ENCODE data around the gene KCNQ1.

Gene KCNQ1

GRCh38 chr11:2423157-2424025 lies 21.4 kb upstream of the KCNQ1 start:
- Histone ChIP-seq H2AK5ac (ENCODE audit: low read length, severe bottlenecking) (no peak overlapping the region), H2BK120ac (ENCODE audit: low read depth, low read length) (no peak overlapping the region), H3K4me1 (ENCODE audit: control insufficient read depth, insufficient read depth, low read depth, low read length) (peaks cover 9% of the 10 kb centered on the region), H3K4me3 (ENCODE audit: insufficient read depth in 1 of 2, low read depth in 1 of 2, low read length in 2 of 2) (no peak overlapping the region), H2BK5ac (ENCODE audit: low read depth, low read length, poor library complexity, severe bottlenecking) (no peak overlapping the region), H2BK12ac (ENCODE audit: low read length in 2 of 2) (no peak overlapping the region), H3K9me3 (ENCODE audit: control insufficient read depth, low read length) (no peaks in the 10 kb centered on the region), H3K27me3 (ENCODE audit: control insufficient read depth in 1 of 2, insufficient read depth in 1 of 2, low read length in 2 of 2) (peaks cover 8 to 48% of the 10 kb centered on the region in 2 experiments), H3K4ac (ENCODE audit: low read depth in 1 of 2, low read length in 2 of 2) (no peak overlapping the region), H2BK15ac (ENCODE audit: low read depth, poor library complexity, severe bottlenecking) (no peak overlapping the region), H3K14ac (ENCODE audit: low read length in 2 of 2) (no peak overlapping the region), H3K9ac (ENCODE audit: low read length) (no peak overlapping the region), H3K4me2 (ENCODE audit: low read length, poor library complexity, severe bottlenecking) (no peak overlapping the region), H3K79me1 (replicated peaks; ENCODE audit: low read length, poor library complexity, severe bottlenecking) (no peaks in the 10 kb centered on the region), H4K91ac (ENCODE audit: low read length) (no peak overlapping the region), H3K23ac (ENCODE audit: low read length in 2 of 2) (no peak overlapping the region), H4K8ac (ENCODE audit: low read length) (no peak overlapping the region), H3K36me3 (ENCODE audit: control insufficient read depth in 1 of 2, insufficient read depth in 2 of 2, low read depth in 1 of 2, low read length in 2 of 2) (no peaks in the 10 kb centered on the region), H3K27ac (ENCODE audit: low read length, poor library complexity, severe bottlenecking) (no peak overlapping the region), H3K18ac (ENCODE audit: low read depth in 1 of 2, low read length in 2 of 2) (no peak overlapping the region), H2AFZ (ENCODE audit: low read depth, low read length) (no peak overlapping the region)
- no peak for DNase-seq
- 85% methylated on average over 26 of the region's 26 CpGs for WGBS

- H4K8ac ChIP-seq (ENCODE audit: low read length): no peak overlapping the region
- no peak overlapping the region for H2BK15ac ChIP-seq (ENCODE audit: low read depth, poor library complexity, severe bottlenecking)
- no peak overlapping the region for H3K18ac ChIP-seq (ENCODE audit: low read depth in 1 of 2, low read length in 2 of 2)
- no peak overlapping the region for H2BK5ac ChIP-seq (ENCODE audit: low read depth, low read length, poor library complexity, severe bottlenecking)
- peaks cover 8 to 48% of the 10 kb centered on the region in 2 experiments for H3K27me3 ChIP-seq (ENCODE audit: control insufficient read depth in 1 of 2, insufficient read depth in 1 of 2, low read length in 2 of 2)
- H3K4me1 ChIP-seq (ENCODE audit: control insufficient read depth, insufficient read depth, low read depth, low read length): peaks cover 7% of the 10 kb centered on the region
- H3K4ac ChIP-seq (ENCODE audit: low read depth in 1 of 2, low read length in 2 of 2): no peak overlapping the region
- H3K27ac ChIP-seq (ENCODE audit: low read length, poor library complexity, severe bottlenecking): no peak overlapping the region
- no peak overlapping the region for H3K9ac ChIP-seq (ENCODE audit: low read length)
- H3K23ac ChIP-seq (ENCODE audit: low read length in 2 of 2): no peak overlapping the region
- H4K91ac ChIP-seq (ENCODE audit: low read length): no peak overlapping the region
- H2AFZ ChIP-seq (ENCODE audit: low read depth, low read length): no peak overlapping the region
- H3K79me1 ChIP-seq (replicated peaks; ENCODE audit: low read length, poor library complexity, severe bottlenecking): no peaks in the 10 kb centered on the region
- peak overlapping the region in 1 of 2 experiments; percentile 4 for H3K4me3 ChIP-seq (ENCODE audit: insufficient read depth in 1 of 2, low read depth in 1 of 2, low read length in 2 of 2)
- H3K4me2 ChIP-seq (ENCODE audit: low read length, poor library complexity, severe bottlenecking): no peak overlapping the region
- H2BK12ac ChIP-seq (ENCODE audit: low read length in 2 of 2): no peak overlapping the region
- WGBS: 88% methylated on average over 28 of the region's 28 CpGs
- H2BK120ac ChIP-seq (ENCODE audit: low read depth, low read length): no peak overlapping the region
- H2AK5ac ChIP-seq (ENCODE audit: low read length, severe bottlenecking): no peak overlapping the region
- DNase-seq: no peak
- no peak overlapping the region for H3K14ac ChIP-seq (ENCODE audit: low read length in 2 of 2)
- no peaks in the 10 kb centered on the region for H3K9me3 ChIP-seq (ENCODE audit: control insufficient read depth, low read length)
- no peaks in the 10 kb centered on the region for H3K36me3 ChIP-seq (ENCODE audit: control insufficient read depth in 1 of 2, insufficient read depth in 2 of 2, low read depth in 1 of 2, low read length in 2 of 2)
Measured at GRCh38 chr11:2424811-2425495, 19.9 kb upstream of the KCNQ1 start.

GRCh38 chr11:2425506-2425905 lies 19.3 kb upstream of the KCNQ1 start:
- no peak overlapping the region for H3K4ac ChIP-seq (ENCODE audit: low read depth in 1 of 2, low read length in 2 of 2)
- no peak overlapping the region for H3K27ac ChIP-seq (ENCODE audit: low read length, poor library complexity, severe bottlenecking)
- no peaks in the 10 kb centered on the region for H3K36me3 ChIP-seq (ENCODE audit: control insufficient read depth in 1 of 2, insufficient read depth in 2 of 2, low read depth in 1 of 2, low read length in 2 of 2)
- no peak overlapping the region for H2BK5ac ChIP-seq (ENCODE audit: low read depth, low read length, poor library complexity, severe bottlenecking)
- H3K18ac ChIP-seq (ENCODE audit: low read depth in 1 of 2, low read length in 2 of 2): no peak overlapping the region
- H3K27me3 ChIP-seq (ENCODE audit: control insufficient read depth in 1 of 2, insufficient read depth in 1 of 2, low read length in 2 of 2): peaks cover 8 to 48% of the 10 kb centered on the region in 2 experiments
- no peak overlapping the region for H4K8ac ChIP-seq (ENCODE audit: low read length)
- H2BK120ac ChIP-seq (ENCODE audit: low read depth, low read length): no peak overlapping the region
- no peak for DNase-seq
- no peak overlapping the region for H2BK12ac ChIP-seq (ENCODE audit: low read length in 2 of 2)
- no peak overlapping the region for H3K4me2 ChIP-seq (ENCODE audit: low read length, poor library complexity, severe bottlenecking)
- H2BK15ac ChIP-seq (ENCODE audit: low read depth, poor library complexity, severe bottlenecking): no peak overlapping the region
- no peaks in the 10 kb centered on the region for H3K9me3 ChIP-seq (ENCODE audit: control insufficient read depth, low read length)
- peaks cover 3% of the 10 kb centered on the region for H3K4me1 ChIP-seq (ENCODE audit: control insufficient read depth, insufficient read depth, low read depth, low read length)
- no peak overlapping the region for H3K14ac ChIP-seq (ENCODE audit: low read length in 2 of 2)
- H3K23ac ChIP-seq (ENCODE audit: low read length in 2 of 2): no peak overlapping the region
- no peaks in the 10 kb centered on the region for H3K79me1 ChIP-seq (replicated peaks; ENCODE audit: low read length, poor library complexity, severe bottlenecking)
- H4K91ac ChIP-seq (ENCODE audit: low read length): no peak overlapping the region
- 87% methylated on average over 8 of the region's 8 CpGs for WGBS
- H3K9ac ChIP-seq (ENCODE audit: low read length): no peak overlapping the region
- H3K4me3 ChIP-seq (ENCODE audit: insufficient read depth in 1 of 2, low read depth in 1 of 2, low read length in 2 of 2): no peak overlapping the region
- H2AK5ac ChIP-seq (ENCODE audit: low read length, severe bottlenecking): no peak overlapping the region
- H2AFZ ChIP-seq (ENCODE audit: low read depth, low read length): no peak overlapping the region

- WGBS: 84% methylated on average over 13 of the region's 13 CpGs
- H3K18ac ChIP-seq (ENCODE audit: low read depth in 1 of 2, low read length in 2 of 2): no peak overlapping the region
- H3K36me3 ChIP-seq (ENCODE audit: control insufficient read depth in 1 of 2, insufficient read depth in 2 of 2, low read depth in 1 of 2, low read length in 2 of 2): no peaks in the 10 kb centered on the region
- no peak overlapping the region for H2BK12ac ChIP-seq (ENCODE audit: low read length in 2 of 2)
- H3K23ac ChIP-seq (ENCODE audit: low read length in 2 of 2): no peak overlapping the region
- no peaks in the 10 kb centered on the region for H3K4me1 ChIP-seq (ENCODE audit: control insufficient read depth, insufficient read depth, low read depth, low read length)
- H3K9ac ChIP-seq (ENCODE audit: low read length): no peak overlapping the region
- H3K4me2 ChIP-seq (ENCODE audit: low read length, poor library complexity, severe bottlenecking): no peak overlapping the region
- H2AFZ ChIP-seq (ENCODE audit: low read depth, low read length): no peak overlapping the region
- no peak overlapping the region for H2BK120ac ChIP-seq (ENCODE audit: low read depth, low read length)
- no peak overlapping the region for H2BK15ac ChIP-seq (ENCODE audit: low read depth, poor library complexity, severe bottlenecking)
- H2AK5ac ChIP-seq (ENCODE audit: low read length, severe bottlenecking): no peak overlapping the region
- no peak overlapping the region for H2BK5ac ChIP-seq (ENCODE audit: low read depth, low read length, poor library complexity, severe bottlenecking)
- H3K4me3 ChIP-seq (ENCODE audit: insufficient read depth in 1 of 2, low read depth in 1 of 2, low read length in 2 of 2): no peak overlapping the region
- H3K9me3 ChIP-seq (ENCODE audit: control insufficient read depth, low read length): no peaks in the 10 kb centered on the region
- no peak overlapping the region for H4K8ac ChIP-seq (ENCODE audit: low read length)
- H3K27ac ChIP-seq (ENCODE audit: low read length, poor library complexity, severe bottlenecking): no peak overlapping the region
- no peak overlapping the region for H3K4ac ChIP-seq (ENCODE audit: low read depth in 1 of 2, low read length in 2 of 2)
- peaks cover 8 to 45% of the 10 kb centered on the region in 2 experiments for H3K27me3 ChIP-seq (ENCODE audit: control insufficient read depth in 1 of 2, insufficient read depth in 1 of 2, low read length in 2 of 2)
- H3K79me1 ChIP-seq (replicated peaks; ENCODE audit: low read length, poor library complexity, severe bottlenecking): no peaks in the 10 kb centered on the region
- no peak overlapping the region for H4K91ac ChIP-seq (ENCODE audit: low read length)
- DNase-seq: no peak
- H3K14ac ChIP-seq (ENCODE audit: low read length in 2 of 2): no peak overlapping the region
Measured at GRCh38 chr11:2426221-2426620, 18.6 kb upstream of the KCNQ1 start.

Measured in mesenchymal stem cell (in vitro differentiated cells and primary cell).